ENCODE results near the gene C1QTNF8.

DNA sequence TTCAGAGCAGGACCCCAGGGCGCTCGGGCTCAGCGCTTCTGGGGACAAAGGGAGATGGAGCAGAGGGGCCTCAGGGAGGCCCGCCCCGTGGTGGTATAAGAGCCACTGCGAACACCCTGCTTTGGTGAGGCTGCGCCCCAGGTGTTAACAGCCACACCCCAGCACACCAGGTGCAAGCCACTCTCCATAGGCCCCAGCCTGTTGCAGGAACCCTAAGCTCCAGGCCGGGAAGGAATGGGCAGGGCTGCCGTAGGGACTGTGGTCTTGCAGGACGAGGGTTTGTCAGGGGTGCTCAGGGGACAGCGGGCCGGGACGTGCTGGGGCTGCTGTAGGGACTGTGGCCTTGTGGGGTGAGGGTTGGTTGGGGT lies 40.5 kb downstream of the C1QTNF8 start:
- TF ChIP-seq, protein P1, sequence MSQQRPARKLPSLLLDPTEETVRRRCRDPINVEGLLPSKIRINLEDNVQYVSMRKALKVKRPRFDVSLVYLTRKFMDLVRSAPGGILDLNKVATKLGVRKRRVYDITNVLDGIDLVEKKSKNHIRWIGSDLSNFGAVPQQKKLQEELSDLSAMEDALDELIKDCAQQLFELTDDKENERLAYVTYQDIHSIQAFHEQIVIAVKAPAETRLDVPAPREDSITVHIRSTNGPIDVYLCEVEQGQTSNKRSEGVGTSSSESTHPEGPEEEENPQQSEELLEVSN (IDR thresholded peaks at IDR 0.05): no peak
- TF ChIP-seq, protein P2, sequence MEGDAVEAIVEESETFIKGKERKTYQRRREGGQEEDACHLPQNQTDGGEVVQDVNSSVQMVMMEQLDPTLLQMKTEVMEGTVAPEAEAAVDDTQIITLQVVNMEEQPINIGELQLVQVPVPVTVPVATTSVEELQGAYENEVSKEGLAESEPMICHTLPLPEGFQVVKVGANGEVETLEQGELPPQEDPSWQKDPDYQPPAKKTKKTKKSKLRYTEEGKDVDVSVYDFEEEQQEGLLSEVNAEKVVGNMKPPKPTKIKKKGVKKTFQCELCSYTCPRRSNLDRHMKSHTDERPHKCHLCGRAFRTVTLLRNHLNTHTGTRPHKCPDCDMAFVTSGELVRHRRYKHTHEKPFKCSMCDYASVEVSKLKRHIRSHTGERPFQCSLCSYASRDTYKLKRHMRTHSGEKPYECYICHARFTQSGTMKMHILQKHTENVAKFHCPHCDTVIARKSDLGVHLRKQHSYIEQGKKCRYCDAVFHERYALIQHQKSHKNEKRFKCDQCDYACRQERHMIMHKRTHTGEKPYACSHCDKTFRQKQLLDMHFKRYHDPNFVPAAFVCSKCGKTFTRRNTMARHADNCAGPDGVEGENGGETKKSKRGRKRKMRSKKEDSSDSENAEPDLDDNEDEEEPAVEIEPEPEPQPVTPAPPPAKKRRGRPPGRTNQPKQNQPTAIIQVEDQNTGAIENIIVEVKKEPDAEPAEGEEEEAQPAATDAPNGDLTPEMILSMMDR (IDR thresholded peaks at IDR 0.05; ENCODE audit: control extremely low read depth in 1 of 3, insufficient read depth in 1 of 3, low read depth in 1 of 3, low read length in 3 of 3): no peak
- TF ChIP-seq CHD2 (IDR thresholded peaks at IDR 0.05; ENCODE audit: low read length): no peak
- no peak for TF ChIP-seq SAP30 (IDR thresholded peaks at IDR 0.05; ENCODE audit: insufficient read depth, insufficient replicate concordance, low read length)
- no peak for TF ChIP-seq RNF2 (IDR thresholded peaks at IDR 0.05; ENCODE audit: borderline replicate concordance, low read depth, low read length, missing control alignments, poor library complexity, severe bottlenecking)
- TF ChIP-seq POLR2A (IDR thresholded peaks at IDR 0.05; ENCODE audit: control extremely low read depth in 1 of 2, low read depth in 2 of 2, low read length in 2 of 2): no peak
- TF ChIP-seq HDAC6 (IDR thresholded peaks at IDR 0.05; ENCODE audit: low read depth, low read length): no peak
- TF ChIP-seq HDAC2 (IDR thresholded peaks at IDR 0.05; ENCODE audit: borderline replicate concordance in 1 of 2, low read depth in 2 of 2, low read length in 2 of 2): no peak
- TF ChIP-seq ASH2L (IDR thresholded peaks at IDR 0.05; ENCODE audit: low read length): no peak
- no peak for TF ChIP-seq YY1 (IDR thresholded peaks at IDR 0.05; ENCODE audit: low read depth, low read length)
- TF ChIP-seq CEBPB (IDR thresholded peaks at IDR 0.05; ENCODE audit: low read depth, low read length): no peak
- TF ChIP-seq, protein P3, sequence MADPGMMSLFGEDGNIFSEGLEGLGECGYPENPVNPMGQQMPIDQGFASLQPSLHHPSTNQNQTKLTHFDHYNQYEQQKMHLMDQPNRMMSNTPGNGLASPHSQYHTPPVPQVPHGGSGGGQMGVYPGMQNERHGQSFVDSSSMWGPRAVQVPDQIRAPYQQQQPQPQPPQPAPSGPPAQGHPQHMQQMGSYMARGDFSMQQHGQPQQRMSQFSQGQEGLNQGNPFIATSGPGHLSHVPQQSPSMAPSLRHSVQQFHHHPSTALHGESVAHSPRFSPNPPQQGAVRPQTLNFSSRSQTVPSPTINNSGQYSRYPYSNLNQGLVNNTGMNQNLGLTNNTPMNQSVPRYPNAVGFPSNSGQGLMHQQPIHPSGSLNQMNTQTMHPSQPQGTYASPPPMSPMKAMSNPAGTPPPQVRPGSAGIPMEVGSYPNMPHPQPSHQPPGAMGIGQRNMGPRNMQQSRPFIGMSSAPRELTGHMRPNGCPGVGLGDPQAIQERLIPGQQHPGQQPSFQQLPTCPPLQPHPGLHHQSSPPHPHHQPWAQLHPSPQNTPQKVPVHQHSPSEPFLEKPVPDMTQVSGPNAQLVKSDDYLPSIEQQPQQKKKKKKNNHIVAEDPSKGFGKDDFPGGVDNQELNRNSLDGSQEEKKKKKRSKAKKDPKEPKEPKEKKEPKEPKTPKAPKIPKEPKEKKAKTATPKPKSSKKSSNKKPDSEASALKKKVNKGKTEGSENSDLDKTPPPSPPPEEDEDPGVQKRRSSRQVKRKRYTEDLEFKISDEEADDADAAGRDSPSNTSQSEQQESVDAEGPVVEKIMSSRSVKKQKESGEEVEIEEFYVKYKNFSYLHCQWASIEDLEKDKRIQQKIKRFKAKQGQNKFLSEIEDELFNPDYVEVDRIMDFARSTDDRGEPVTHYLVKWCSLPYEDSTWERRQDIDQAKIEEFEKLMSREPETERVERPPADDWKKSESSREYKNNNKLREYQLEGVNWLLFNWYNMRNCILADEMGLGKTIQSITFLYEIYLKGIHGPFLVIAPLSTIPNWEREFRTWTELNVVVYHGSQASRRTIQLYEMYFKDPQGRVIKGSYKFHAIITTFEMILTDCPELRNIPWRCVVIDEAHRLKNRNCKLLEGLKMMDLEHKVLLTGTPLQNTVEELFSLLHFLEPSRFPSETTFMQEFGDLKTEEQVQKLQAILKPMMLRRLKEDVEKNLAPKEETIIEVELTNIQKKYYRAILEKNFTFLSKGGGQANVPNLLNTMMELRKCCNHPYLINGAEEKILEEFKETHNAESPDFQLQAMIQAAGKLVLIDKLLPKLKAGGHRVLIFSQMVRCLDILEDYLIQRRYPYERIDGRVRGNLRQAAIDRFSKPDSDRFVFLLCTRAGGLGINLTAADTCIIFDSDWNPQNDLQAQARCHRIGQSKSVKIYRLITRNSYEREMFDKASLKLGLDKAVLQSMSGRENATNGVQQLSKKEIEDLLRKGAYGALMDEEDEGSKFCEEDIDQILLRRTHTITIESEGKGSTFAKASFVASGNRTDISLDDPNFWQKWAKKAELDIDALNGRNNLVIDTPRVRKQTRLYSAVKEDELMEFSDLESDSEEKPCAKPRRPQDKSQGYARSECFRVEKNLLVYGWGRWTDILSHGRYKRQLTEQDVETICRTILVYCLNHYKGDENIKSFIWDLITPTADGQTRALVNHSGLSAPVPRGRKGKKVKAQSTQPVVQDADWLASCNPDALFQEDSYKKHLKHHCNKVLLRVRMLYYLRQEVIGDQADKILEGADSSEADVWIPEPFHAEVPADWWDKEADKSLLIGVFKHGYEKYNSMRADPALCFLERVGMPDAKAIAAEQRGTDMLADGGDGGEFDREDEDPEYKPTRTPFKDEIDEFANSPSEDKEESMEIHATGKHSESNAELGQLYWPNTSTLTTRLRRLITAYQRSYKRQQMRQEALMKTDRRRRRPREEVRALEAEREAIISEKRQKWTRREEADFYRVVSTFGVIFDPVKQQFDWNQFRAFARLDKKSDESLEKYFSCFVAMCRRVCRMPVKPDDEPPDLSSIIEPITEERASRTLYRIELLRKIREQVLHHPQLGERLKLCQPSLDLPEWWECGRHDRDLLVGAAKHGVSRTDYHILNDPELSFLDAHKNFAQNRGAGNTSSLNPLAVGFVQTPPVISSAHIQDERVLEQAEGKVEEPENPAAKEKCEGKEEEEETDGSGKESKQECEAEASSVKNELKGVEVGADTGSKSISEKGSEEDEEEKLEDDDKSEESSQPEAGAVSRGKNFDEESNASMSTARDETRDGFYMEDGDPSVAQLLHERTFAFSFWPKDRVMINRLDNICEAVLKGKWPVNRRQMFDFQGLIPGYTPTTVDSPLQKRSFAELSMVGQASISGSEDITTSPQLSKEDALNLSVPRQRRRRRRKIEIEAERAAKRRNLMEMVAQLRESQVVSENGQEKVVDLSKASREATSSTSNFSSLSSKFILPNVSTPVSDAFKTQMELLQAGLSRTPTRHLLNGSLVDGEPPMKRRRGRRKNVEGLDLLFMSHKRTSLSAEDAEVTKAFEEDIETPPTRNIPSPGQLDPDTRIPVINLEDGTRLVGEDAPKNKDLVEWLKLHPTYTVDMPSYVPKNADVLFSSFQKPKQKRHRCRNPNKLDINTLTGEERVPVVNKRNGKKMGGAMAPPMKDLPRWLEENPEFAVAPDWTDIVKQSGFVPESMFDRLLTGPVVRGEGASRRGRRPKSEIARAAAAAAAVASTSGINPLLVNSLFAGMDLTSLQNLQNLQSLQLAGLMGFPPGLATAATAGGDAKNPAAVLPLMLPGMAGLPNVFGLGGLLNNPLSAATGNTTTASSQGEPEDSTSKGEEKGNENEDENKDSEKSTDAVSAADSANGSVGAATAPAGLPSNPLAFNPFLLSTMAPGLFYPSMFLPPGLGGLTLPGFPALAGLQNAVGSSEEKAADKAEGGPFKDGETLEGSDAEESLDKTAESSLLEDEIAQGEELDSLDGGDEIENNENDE (IDR thresholded peaks at IDR 0.05; ENCODE audit: insufficient replicate concordance, low read length): no peak

Measured in H1 (cell line).